ENCODE data around the gene VPS13C.
"Not testable (repeated sequence)": the region's sequence is repeated elsewhere in the genome, so short reads cannot be mapped to it uniquely, and the experiment has no call there.

VPS13C gene

GRCh38 chr15:62068810-62069167 is 8.5 kb upstream of the VPS13C start:
- no peak for DNase-seq

- DNase-seq = peak; percentile 6
These were observed 8.0 kb upstream of the VPS13C start for GRCh38 chr15:62068071-62068809.

- DNase-seq = peak; percentile 9 to 19
These were observed 7.3 kb upstream of the VPS13C start for GRCh38 chr15:62067448-62068044.

- DNase-seq = peak; percentile 46 to 52
These were observed 6.6 kb upstream of the VPS13C start, which contains the start of gene C2CD4A for GRCh38 chr15:62066663-62067447. Gene C2CD4A, plus strand, starts transcription at chr15:62066977. Its CDS starts 637 bp downstream, at chr15:62067614.

GRCh38 chr15:62063825-62064635 is 3.8 kb upstream of the VPS13C start:
- DNase-seq = no peak

- no peak for DNase-seq
These were observed 641 bp upstream of the VPS13C start for GRCh38 chr15:62060896-62061280.

GRCh38 chr15:62059816-62060112 is 483 bp downstream of the VPS13C start:
- DNase-seq = peak; percentile 42 to 54

- no peak for DNase-seq
These were observed 985 bp downstream of the VPS13C start for GRCh38 chr15:62059108-62059815.

GRCh38 chr15:62058327-62059028 is 1.8 kb downstream of the VPS13C start:
- no peak for DNase-seq

GRCh38 chr15:62057341-62057980 is 2.8 kb downstream of the VPS13C start:
- no peak for DNase-seq

- no peak for DNase-seq
These were observed 5.3 kb downstream of the VPS13C start for GRCh38 chr15:62054979-62055378.

GRCh38 chr15:62053439-62054085 is 6.7 kb downstream of the VPS13C start:
- no peak for DNase-seq

- no peak for DNase-seq
These were observed 7.5 kb downstream of the VPS13C start for GRCh38 chr15:62052713-62053112.

- no peak for DNase-seq
These were observed 9.1 kb downstream of the VPS13C start for GRCh38 chr15:62051166-62051565.

GRCh38 chr15:62050115-62050514 is 10.1 kb downstream of the VPS13C start:
- DNase-seq = no peak

- not testable (repeated sequence) for DNase-seq
These were observed 12.0 kb downstream of the VPS13C start for GRCh38 chr15:62048254-62048653.

- no peak for DNase-seq
These were observed 12.9 kb downstream of the VPS13C start for GRCh38 chr15:62047282-62047827.

- DNase-seq = no peak
These were observed 14.0 kb downstream of the VPS13C start for GRCh38 chr15:62046078-62046743.

GRCh38 chr15:62035256-62035924 is 24.9 kb downstream of the VPS13C start:
- no peak for DNase-seq

Data from activated CD4-positive, alpha-beta T cell treated with anti-CD3 and anti-CD28 coated beads, Interleukin-2, amount 50 U/mL, for 4 hours (primary cell).